PC-3 (cell line): ENCODE data around the gene PDS5A.

Experiments
- CTCF ChIP-seq: fragments of 300-600 bp; sonication (generic); conservative IDR thresholded peaks from 2 replicates; pipeline ENCODE4 v1.5.1; 2017; ENCODE audit warnings: antibody characterized with exemption, low read depth, mild to moderate bottlenecking, low read length
- EZH2phosphoT487 ChIP-seq: fragments of 300-600 bp; sonication (generic); IDR thresholded peaks from 2 replicates; pipeline ENCODE4 v1.6.1; 2018; ENCODE audit warnings: mild to moderate bottlenecking, antibody characterized with exemption, low read length, borderline replicate concordance

DNA sequence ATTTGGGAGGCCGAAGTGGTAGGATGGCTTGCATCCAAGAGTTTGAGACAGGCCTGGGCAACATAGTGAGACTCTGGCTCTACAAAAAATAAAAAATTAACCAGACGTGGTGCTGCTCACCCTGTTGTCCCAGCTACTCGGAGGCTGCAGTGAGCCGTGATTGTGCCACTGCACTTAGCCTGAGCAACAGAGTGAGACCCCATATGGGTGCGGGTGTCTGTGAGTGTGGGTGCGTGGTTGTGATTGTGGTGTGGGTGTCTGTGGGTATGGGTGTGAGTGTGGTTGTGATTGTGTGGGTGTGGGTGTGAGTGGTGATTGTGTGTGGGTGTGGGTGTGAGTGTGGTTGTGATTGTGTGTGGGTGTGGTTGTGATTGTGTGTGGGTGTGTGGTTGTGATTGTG, 165.2 kb downstream of the PDS5A start:
- TF ChIP-seq EZH2phosphoT487 (no peak), CTCF (no peak)
